Right hindlimb (tissue), 1 donor: Measurements from ENCODE around the gene MSH5.

ENCODE experiments used
- DNase-seq: peaks from one replicate; pipeline ENCODE4 v3.0.0-alpha.2; 2018

MSH5 gene

GRCh38 chr6:31713991-31714684, 25.7 kb upstream of the MSH5 start:
- no peak for DNase-seq

DNA sequence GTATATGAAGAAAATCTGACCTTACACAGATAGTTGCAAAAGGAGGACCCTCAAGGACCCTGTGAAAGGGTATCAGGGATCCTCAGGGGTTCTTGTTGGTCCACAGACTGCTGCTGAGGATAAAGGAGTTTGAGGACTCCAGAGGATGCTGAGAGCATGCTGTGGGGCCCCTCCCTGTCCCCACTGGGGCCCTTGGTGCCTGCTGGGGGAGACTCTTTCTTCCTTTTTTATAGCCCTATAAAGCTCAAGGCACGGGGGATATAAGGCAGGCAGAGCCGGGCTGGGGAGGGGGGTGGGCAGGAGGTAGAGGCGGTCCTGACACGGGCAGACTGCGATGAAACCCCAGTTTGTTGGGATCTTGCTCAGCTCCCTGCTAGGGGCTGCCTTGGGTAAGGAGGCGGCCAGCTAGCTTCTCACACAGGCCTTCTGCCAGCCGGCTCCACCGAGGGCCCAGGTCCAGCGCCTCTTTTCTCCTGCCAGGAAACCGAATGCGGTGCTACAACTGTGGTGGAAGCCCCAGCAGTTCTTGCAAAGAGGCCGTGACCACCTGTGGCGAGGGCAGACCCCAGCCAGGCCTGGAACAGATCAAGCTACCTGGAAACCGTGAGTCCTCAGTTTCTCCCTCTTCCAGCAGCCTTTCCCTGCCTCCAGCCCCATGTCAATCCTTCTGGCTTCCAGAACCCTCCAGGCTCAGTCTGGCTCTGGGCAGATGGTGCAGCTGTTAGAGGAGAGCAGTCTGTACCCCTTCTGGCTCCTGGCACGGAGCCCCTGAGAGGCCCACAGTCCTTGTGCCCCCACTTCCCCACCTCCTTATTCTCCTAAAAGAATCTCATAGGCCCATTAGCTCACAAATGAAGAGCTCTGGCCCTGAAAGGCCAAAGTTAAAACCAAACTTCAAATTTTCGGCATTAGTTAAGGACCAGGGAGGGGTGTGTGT, 24.5 kb upstream of the MSH5 start, which contains the start of gene LY6G6D:
Gene LY6G6D, plus strand, starts transcription at position 327 of the 937 bp plus-strand sequence. Its CDS starts 8 bp downstream, at position 335.
- peak; percentile 49 for DNase-seq

GRCh38 chr6:31717499-31718222, 22.1 kb upstream of the MSH5 start:
- no peak for DNase-seq

GRCh38 chr6:31718265-31718664, 21.5 kb upstream of the MSH5 start:
- DNase-seq, result no peak

DNA sequence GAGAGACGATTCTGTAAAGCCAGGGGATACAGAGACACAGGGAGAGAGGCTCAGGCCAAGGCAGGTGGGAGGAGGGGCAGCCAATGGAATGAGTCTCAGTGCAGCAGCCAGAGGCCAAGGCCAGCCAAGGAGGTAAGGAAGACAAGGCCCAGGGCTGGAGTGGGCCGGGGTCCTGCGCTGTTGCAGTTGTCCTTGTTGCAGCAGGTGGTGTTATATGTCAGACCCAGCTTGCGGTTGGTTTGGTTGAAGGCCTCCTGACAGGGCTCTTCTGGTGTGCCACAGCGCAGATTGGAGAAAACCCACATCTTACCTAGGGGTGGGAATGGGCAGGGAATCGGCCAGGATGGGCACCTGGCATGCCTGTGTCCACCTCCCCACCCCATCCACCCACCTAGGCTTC, 20.8 kb upstream of the MSH5 start:
- no peak for DNase-seq

GRCh38 chr6:31720196-31720770, 19.5 kb upstream of the MSH5 start:
- DNase-seq, result no peak

DNA sequence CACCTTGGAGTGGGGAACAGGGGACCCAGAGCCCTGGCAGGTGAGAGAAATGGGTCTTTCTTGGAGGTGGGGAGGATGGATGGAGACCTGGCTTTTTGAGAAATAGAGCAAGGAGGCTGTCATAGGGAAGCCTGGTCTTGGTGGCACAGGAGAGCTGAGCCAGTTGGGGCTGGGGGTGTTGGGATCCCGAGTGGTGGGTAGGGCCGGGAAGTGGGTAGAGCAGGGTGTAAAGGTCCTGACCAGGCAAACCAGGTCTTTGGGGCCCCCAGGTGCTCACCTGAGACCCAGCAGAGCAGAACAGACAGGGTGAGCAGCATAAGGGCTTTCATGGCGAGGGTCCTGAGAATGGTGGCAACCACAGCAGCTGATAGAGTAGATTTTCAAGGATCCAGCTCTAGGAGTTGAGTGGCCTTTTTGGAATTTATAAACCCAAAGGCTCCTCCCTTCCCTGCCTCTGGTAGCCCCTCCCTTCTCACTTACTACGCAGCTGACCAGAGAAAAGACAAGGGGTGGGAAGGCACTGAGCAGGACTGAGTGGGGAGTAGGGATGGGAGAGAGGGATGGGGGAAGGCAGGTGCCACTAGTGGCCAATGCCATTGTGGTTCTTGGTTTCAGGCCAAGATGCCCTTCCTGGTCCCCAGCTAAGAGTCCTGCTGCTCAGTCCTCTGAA, 18.3 kb upstream of the MSH5 start, which contains the start of gene LY6G6C:
Gene LY6G6C, minus strand, starts transcription at position 396 of the 670 bp plus-strand sequence. Its CDS starts 67 bp downstream, at position 329.
- no peak for DNase-seq

GRCh38 chr6:31722173-31722572, 17.6 kb upstream of the MSH5 start:
- no peak for DNase-seq

- no peak for DNase-seq
Measured at GRCh38 chr6:31723245-31723979, 16.4 kb upstream of the MSH5 start, which contains the start of gene MPIG6B. Gene MPIG6B, plus strand, starts transcription at chr6:31723373. Its CDS starts 11 bp downstream, at chr6:31723384.

DNA sequence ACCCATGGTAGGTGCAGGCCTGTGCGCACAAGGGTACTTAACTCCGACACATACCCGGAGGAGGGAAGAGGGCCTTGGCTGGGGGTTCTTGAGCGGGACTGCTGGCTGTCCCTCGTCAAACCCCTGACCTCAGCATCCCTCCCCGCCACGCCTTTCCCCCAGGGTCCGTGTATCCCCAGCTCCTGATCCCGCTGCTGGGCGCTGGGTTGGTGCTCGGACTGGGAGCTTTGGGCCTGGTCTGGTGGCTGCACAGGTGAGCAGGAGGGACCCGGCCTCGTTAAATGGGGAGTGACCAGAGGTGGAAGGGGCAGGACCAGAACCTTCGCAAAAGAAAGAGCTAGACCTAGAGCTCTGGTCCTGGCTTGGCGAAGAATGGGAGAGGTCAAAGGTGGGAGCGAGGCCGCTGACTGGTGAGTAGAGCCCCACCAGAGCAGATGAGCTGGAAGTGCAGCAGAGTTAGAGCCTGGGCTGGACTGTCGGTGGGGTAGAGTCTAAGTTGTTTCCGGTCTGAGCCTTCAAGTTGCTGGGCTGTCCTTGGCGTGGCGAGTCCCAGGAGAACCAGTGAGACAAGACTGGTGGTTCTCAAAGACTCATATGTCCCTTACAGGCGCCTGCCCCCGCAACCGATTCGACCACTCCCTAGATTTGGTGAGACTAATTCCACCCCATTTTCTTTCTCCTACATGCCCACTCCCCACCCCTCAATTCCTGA, 15.7 kb upstream of the MSH5 start:
- DNase-seq, result no peak

- DNase-seq, result no peak
Measured at GRCh38 chr6:31725502-31726350, 14.1 kb upstream of the MSH5 start.

- no peak for DNase-seq
Measured at GRCh38 chr6:31727034-31727716, 12.6 kb upstream of the MSH5 start.

DNA sequence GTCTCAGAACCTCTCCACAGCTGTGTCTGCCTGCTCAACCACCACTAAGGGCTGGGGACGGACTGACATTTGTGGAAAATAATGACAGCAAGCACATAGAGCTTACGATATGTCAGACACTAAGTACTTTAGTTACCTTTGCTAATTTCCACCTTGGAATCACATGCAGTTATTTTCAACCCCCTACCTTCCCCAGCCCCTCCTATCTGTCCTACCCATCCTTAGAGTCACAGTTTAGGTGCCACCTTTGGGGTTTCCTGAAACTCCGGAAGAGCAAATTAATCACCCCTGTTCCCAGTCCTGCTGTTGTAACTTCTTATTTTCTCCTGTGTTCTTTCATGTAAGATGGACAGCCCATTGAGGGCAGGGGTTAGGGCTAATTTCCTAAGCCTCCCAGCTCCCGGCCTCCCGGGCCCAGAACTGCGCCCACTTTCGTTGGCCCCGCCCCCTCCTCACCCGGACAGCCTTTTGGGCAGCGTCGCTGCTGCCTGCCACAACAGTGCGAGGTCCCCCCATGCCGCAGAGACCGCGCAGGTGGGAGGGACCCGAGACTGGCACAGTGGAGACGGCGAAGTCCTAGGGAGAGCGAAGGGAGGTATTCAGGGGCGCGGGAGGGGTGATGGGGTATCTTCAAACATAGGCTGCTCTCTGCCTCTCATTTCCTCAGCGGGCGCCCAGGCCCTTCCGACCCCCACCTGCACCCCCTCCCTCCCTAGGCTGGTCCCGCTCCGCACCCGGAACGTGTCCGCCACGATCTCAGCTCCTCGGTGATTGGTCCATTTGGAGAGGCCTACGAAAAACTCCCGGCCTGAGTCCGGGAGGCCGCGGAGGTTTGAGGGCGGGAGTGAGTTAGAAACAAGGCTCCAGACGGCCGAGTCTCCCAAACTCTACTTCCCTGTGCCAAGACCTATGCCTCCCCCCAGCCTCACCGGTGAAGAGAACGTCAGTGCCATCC, 11.8 kb upstream of the MSH5 start:
- no peak for DNase-seq

- DNase-seq, result no peak
Measured at GRCh38 chr6:31728767-31729514, 10.9 kb upstream of the MSH5 start, which contains the start of gene DDAH2. Gene DDAH2, minus strand, starts transcription at chr6:31729299. Its CDS starts 138 bp downstream, at chr6:31729161.

DNA sequence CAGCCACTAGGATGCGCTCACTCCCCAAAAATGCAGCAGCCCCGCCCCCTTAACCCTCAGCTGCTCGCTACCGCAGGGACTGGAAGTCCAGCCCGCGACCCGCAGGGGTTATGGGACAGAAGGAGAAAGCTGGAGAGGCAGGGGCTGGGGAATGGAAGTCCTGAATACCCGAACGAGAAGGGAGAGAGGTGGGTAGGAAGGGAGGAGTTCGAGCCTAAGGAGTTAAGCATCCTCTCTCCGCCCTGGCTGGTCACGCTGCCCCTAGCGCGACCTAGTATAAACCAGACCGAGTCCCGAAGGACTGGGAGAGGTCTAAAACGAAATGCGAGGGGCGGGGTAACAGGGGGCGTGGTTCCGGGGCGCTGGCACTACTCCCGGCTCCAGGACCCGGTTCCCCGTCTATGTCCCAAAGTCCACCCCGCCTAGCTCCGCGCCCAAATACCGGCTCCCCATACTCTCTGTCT, 10.3 kb upstream of the MSH5 start:
- DNase-seq, result peak; percentile 94

- DNase-seq, result peak; percentile 96
Measured at GRCh38 chr6:31729979-31730630, 9.7 kb upstream of the MSH5 start.
